ENCODE results near the gene PARD6A.

The PARD6A gene

DNA sequence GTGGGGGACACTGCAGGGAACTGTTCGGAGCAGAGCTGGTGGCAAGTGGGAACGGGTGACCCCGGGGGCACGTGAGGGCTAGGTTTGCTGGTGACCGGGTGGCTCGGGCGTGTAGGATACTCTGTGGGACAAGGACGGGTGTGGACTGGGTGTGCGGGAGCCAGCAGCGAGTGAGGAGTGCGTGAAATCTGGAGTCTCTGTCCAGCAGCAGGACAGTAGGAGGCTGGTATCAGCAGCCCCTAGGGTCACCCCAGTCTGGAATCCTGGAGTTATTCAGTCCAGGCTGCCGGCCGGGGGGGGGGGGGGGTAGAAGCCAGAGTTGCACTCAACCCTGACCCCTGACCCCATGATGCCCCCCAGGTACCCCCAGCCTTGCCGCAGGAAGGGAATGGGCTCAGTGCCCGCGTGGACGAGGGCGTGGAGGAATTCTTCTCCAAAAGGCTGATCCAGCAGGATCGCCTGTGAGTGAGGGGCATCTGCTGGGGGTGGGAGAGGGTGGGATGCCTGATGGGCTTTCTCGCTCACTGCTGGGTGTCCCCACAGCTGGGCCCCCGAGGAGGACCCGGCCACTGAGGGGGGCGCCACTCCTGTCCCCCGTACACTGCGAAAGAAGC lies 6.9 kb upstream of the PARD6A start:
- DNase-seq (ENCODE audit: low read depth): no peak

DNA sequence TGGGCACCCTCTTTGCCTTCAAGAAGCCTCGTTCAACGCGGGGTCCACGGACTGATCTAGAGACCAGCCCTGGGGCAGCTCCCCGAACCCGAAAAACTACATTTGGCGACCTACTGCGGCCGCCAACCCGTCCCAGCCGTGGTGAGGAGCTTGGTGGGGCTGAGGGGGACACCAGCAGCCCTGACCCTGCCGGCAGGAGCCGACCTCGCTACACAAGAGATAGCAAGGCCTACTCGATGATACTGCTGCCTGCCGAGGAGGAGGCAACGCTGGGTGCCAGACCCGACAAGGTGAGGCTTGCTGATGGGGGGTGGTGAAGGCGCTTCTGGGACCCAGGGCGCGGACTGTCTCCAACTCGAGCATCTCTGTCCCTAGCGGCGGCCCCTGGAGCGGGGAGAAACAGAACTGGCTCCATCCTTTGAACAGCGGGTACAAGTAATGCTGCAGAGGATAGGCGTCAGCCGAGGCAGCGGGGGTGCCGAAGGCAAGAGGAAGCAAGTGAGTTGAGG lies 6.3 kb upstream of the PARD6A start:
- no peak for DNase-seq (ENCODE audit: low read depth)

DNA sequence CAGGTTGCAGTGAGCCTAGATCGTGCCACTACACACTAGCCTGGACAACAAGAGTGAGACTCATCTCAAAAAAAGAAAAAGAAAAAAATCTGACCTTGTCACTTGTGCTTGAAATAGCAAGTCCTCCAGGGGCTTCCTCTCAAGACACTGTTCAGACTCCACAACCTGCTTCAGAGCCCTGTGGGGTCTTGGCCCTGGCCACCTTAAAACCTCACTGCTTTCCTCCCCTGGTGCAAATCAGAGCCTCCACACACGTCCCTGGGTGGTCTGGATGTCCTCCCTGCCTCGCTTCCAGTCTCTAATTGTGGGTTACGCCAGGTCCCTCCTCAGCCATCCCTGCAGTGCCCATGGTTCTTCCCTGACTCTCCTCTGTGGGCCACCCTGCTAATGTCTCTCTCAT lies 5.4 kb upstream of the PARD6A start:
- no peak for DNase-seq (ENCODE audit: low read depth)

DNA sequence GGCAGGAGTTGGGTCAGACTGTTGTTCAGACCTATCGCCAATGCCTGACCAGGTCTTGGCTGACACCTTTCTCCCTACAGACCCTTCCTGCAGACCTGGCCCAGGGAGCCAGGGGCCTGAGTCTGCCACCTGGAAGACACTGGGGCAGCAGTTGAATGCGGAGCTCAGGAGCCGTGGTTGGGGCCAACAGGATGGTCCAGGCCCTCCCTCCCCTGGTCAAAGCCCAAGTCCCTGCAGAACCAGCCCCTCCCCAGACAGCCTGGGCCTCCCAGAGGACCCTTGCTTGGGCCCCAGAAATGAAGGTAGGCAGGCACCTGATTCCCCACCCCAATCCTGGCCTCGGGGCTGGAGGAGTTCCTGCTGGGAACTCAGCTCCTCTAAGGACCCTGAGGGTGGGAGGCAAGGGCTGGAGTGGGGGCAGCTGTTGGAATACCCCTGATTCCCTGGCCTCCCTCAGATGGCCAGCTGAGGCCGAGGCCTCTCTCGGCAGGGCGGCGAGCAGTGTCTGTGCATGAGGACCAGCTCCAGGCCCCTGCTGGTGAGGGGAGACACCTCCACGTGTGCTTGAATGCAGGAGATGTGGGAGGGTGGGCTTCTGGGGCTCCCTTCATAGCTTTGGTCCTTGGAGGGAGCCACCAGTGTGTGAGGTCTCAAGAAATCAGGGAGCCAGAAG lies 4.3 kb upstream of the PARD6A start:
- no peak for DNase-seq (ENCODE audit: low read depth)

DNA sequence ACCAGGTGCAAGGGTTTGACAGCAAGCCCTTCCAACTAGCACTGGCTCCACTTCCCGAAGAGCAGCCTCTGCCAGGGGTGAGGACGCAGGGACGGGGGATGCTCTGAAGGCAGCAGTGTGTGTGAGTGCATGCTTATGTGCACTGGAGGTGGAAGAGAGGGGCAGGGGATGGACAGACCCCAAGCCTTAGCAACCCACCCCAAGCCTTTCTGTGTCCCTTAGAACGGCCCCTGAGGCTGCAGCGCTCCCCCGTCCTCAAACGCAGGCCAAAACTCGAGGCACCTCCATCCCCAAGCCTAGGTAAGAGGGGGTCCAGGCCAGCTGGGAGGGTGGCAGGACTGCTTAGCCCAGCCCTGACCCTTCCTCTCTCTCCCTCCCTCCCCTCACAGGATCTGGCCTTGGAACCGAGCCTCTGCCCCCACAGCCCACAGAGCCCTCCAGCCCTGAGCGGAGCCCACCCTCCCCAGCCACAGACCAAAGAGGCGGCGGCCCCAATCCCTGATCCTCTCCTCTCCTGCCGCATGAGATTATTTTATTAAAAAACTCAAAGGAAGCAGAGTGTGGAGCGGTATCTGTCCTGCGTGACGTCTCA lies 3.6 kb upstream of the PARD6A start:
- no peak for DNase-seq (ENCODE audit: low read depth)

DNA sequence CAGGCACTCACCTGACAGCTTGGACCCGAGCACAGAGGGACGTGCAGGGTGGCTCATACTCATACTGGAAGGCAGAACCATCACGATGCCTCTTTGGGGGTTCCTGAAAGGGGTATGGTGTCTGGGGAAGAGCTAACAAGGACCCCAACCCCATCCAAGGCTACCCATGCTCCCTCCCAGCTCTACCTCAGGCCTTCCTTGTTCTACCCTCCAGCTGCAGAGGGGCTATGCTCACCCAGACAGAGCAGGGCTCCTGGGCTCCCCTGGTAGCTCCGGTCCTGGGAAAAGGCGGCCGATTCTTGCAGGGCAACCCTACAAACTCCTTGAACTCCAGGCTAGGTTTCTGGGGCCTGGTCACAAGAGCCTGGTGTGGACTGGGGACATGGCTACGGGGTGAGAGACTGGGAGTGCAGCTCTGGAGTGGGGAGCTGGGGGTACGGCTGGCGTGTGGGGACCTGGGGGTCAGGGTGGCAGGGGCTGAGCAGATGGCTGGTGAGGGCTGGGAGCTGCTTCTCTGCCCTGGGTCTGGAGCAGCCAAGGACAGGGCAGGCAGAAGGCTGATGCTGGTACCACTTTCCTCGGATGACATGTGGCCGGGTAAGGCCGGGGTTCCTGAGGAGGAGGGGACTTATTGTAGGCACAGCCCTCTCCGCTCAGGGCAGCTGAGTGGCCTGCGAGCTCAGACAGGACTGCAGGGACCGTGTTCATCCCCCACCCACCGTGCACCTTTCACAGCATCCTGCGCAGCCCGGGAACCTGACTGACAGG lies 2.8 kb upstream of the PARD6A start:
- no peak for DNase-seq (ENCODE audit: low read depth)

DNA sequence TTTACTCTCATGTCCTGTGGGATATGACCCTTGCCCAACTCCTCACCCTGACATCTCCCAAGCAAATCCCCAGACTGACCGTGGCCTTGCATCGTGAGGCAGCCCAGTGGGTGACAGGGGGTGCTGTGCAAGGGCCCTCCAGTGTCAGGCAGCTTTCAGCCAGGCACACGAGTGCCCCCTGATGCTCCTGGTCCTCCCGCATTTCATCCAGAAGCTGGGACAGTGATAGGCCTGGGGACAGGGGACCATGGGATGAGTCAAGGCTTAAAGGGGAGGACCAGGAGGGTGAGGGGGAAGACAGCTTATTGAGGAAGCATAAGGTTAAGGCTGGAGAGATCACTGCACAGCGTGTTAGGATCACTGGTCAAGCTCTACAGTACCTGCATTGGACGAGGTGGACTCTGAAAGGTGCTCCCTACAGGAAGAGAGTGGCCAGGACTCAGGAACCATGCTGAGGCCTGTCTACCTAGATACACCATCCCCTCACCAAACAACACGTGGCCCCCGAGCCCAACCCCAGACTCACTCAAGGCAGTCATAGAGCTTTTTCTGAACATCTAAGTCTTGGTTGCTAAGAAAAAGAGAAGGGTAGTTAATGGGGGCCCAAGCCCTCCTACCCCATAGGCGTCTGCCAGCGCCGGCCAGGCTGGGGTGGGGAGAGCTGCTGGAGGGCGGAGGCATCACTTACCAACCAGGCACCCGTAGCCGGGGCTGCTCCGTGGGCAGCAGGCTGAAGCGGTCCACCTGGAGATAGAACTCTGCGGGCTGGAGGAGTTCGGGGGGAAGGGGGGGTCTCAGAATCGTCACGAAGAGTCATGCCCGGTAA lies 1.7 kb upstream of the PARD6A start:
- DNase-seq (ENCODE audit: low read depth): no peak

DNA sequence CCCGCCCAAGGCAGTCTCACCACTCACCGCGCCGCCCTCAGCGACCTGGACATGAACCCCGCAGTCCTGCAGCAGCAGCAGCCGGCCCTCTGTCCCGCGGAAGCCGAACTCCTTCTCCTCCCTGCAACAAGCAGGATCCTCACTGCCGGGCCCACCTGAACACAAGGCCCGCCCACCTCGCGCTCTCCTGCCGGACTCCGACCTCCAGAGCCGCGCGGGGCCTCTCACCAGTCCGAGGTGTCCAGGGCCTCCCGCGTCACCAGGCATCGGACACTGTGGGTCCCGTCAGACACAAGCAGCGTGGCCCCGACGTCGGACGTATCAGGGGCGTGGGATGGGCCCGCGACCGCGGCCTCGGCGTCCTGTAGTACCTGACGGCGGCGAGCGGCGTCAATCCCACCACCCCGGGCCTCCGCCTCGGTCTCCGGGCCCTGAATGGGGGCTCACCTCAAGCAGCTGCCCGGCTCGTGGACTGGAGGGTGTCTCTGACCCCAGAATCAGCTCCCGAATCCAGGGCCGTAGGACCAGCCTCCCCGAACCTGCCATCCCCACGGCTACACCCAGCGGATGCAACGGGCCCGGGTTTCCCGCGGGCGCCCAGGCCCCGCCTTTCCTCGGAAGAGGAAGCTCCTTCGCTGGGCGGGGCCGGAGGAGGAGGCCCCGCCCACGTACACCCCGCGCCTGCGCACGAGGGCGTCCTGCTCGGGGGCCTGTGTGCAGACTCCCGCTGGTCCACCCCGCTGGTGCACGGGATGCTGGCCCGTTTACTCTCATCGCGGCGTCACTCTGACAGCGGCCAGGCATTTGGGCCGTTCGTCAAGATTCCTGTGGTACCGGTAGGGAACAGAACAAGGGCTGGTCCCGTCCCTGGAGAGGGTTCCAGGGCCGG lies 841 bp upstream of the PARD6A start, which contains the start of gene ACD:
Gene ACD, minus strand, starts transcription at position 586 of the 889 bp plus-strand sequence. Its CDS starts 40 bp downstream, at position 546.
- DNase-seq (ENCODE audit: low read depth): peak; percentile 86

DNA sequence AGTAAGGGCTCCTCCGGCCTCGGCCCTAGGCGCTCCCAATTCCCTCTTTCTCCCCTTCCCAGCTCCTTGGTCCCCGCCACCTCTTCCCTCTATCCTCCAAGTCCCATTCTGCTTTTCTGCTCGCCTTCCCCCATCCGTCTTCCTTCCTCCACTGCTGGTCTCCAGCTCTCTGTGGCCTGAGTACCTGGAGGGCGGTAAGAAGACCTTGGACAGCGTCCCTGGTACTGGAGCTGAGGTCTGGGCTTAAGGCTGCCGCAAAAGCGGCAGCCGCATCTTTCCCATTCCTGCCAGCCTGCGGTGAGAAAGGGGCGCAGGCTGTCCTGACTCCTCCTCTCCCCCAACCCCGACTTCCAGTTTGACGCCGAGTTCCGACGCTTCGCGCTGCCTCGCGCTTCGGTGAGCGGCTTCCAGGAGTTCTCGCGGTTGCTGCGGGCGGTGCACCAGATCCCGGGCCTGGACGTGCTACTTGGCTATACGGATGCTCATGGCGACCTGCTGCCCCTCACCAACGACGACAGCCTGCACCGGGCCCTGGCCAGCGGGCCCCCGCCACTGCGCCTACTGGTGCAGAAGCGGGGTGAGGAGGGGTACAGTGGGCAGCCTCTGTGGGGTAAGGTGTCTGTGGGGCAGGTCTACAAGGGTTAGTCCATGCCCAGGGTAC lies 471 bp downstream of the PARD6A start:
- no peak for DNase-seq (ENCODE audit: low read depth)

DNA sequence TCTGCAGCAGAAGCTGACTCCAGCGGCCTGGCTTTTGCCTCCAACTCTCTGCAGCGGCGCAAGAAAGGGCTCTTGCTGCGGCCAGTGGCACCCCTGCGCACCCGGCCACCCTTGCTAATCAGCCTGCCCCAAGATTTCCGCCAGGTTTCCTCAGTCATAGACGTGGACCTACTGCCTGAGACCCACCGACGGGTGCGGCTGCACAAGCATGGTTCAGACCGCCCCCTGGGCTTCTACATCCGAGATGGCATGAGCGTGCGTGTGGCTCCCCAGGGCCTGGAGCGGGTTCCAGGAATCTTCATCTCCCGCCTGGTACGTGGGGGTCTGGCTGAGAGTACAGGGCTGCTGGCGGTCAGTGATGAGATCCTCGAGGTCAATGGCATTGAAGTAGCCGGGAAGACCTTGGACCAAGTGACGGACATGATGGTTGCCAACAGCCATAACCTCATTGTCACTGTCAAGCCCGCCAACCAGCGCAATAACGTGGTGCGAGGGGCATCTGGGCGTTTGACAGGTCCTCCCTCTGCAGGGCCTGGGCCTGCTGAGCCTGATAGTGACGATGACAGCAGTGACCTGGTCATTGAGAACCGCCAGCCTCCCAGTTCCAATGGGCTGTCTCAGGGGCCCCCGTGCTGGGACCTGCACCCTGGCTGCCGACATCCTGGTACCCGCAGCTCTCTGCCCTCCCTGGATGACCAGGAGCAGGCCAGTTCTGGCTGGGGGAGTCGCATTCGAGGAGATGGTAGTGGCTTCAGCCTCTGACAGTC lies 1.3 kb downstream of the PARD6A start:
- no peak for DNase-seq (ENCODE audit: low read depth)

DNA sequence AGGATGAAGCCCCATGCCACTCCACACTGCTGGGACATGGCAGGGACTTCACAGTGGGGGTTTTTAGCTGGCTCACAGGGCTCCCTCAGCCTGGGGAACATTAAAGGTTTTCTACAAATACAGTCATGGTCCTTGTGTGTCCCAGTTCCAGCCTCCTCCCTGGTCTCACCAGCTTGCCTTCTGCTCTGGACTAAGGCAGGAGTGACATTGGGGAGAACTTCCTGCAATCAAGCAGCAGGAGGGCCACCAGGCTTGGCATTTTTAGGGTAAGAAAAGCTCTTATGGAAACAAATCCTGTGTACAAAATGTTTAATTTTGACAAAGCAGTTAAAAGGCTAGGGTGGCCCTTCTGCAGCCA lies 1.9 kb downstream of the PARD6A start:
- DNase-seq (ENCODE audit: low read depth): no peak

DNA sequence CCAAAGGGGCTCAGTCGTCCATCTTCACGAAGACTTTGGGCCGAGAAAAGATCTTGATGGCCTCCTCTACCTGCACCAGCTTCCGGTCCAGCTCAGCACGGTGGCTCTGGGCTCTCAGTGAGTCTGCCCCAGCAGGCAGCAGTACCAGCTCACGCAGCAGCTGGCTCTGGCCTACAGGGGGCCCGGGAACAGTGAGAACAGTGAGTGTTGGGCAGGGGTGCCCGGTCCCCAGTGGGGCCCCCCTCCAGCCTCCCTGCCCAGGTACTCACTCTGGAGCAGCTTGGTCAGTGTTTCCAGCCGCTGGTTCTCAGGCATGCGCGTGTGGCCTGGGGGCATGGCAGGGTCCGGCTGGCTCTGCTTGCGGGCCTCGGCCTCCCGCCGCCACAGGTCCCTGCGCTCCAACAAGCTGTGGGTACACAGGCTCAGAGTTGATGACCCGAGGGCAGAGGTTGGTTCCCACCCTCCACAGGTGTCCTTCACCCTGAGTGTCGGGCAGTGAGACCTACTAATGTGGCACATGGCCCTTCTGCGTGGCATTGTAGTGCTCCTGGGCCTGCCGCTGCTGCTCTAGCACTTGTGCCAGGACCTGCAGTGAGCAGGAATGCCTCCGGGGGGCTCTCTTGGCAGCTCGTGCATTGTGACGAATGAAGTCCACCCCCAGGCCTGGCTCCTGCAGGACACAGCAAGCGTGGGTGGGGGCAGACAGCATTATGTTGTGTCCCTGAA lies 2.6 kb downstream of the PARD6A start:
- DNase-seq (ENCODE audit: low read depth): no peak

DNA sequence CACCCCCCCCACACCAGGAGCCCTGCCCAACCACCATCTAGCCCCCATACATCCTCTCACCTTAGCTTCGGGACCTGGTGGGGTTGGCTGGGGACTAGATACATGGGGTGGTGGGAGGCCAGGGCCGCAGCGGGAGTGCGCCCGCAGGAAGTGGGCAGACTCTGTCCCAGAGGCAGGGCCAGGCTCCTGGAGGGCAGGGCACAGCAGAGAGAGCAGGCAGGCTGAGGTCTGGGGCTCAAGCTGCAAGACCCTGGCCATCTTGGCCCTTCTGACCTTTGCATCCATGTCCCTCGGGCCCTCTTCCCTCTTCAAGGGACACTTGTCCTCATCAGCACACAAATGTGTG lies 3.1 kb downstream of the PARD6A start:
- no peak for DNase-seq (ENCODE audit: low read depth)

DNA sequence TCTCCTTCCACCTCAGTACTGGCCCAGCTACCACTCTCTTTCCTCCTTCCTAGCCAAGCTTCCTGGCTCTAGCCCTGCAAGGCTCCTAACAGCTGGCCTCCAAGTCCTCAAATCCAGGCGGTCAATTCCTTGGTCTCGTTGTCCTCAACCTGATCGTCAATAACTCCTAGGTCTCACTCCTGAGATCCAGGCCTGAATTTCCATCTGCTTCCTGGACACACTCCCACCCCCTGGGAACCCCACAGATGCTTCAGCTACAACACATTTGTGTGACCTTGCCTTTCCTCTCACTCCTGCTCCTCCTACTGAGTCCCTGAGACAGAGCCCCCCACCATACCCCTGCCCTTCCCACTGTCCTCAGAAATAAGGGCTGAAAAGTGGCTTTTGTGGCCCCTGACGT lies 3.5 kb downstream of the PARD6A start:
- no peak for DNase-seq (ENCODE audit: low read depth)

DNA sequence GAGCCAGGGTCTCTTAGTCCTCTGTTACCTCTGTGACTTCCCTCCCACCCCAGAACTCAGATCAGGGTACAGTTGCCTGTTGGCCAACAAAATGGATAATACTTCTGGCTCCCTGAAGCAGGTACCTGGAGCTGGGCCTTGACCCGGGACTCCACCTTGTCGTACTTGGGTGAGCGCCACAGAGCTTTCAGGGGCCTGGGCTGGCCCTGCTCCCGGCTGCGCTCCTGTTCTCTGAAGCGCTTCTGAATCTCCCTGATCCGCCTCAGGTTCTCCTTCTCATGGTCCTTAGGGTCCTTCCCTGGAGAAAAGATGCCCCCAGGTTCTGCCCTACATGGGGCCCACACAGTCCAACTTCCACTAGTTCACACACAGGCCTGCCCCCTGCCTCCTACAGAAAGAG lies 4.1 kb downstream of the PARD6A start:
- no peak for DNase-seq (ENCODE audit: low read depth)

DNA sequence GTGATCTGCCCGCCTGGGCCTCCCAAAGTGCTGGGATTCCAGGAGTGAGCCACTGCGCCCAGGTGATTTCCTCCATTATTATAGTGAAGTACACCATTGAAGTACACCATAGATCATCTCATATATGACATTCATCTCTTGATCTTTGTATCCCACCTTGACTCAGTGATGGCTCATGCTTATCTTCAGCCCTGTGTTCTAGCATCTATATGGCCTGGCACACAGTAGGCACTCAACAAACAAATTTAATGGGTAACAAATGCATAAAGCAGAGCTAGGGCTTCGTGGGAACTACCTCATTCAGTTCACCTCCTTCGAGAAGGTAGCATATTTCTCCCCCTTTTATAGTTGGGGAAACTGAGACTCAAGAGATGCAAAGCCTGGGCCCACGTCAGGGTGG lies 4.8 kb downstream of the PARD6A start:
- DNase-seq (ENCODE audit: low read depth): no peak

DNA sequence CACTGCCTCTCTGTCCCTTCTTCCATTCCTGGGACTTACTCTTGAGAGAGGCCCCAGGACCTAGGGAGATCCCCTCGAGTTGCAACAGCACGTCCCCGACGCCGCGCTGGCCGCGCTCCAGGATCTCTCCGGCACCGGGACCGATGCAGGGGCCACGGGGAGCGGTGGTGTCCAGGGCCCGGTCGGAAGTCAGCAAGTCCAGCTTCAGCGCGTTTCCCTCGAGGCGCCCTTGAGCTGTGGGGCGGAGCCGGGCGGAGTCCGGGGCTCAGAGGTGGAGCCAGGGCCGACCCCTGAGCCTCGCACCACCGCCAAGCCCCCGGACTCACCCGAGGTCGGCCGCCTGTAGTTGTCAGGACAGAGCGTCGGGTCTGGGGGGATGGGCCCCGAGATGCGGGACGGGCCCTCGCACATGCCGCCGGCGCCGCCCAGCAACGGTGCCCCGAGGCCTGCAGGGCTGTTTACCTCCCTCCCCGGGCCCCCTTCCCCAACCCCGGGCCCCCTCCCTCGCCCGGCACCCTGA lies 5.3 kb downstream of the PARD6A start:
- DNase-seq (ENCODE audit: low read depth): no peak

DNA sequence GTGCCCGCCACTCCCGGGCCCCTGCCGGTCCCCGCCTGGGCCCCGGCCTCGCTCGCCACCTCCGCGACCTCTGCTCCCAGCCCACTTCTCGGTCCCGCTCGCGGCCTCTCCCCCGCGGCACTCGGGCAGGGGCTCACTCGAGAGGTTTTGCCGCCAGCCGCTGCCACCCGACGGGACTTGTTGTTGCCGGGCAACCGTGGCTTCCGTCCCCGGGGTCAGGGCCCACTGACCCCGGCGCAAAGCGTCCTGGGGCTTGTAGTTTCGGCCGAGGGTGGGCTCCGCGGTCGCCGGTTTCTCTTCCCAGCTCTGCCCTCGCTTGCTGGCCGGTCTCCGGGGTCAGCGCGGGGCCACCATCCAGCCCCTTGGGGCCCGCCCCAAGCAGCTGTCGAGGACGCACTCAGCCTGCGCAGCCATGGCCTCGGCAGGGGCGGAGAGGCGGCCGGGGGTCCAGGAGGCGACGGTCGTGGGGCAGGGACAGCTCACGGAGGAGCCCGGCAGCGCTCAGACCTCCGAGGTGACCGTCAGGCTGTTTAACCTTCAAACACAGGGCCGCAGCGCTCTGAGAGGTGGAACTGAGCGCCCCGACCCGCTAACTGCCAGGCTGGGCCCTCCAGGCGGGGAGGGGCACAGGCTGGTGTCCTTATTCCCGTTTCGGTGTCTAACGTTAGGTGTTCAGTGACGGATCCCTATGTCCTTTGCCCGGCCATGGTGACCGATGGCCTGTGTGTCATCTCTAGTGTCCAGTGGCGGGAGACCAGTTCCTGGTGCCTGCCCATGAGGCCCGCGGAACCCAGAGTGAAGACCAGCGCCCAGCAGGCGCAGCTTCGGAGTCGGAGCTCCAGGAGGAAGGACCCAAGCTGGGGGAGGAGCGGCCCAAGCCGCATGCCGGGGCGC lies 6.0 kb downstream of the PARD6A start, which contains the start of the genes C16orf86 and ENKD1:
Gene C16orf86, plus strand, starts transcription at position 256 of the 894 bp plus-strand sequence. Its CDS starts 157 bp downstream, at position 413.
Gene ENKD1, minus strand, starts transcription at position 192 of the 894 bp plus-strand sequence. CDS start 308 bp downstream, outside the sequence.
- DNase-seq (ENCODE audit: low read depth): peak; percentile 62

Measured in stimulated activated CD8-positive, alpha-beta memory T cell treated with anti-CD3 and anti-CD28 coated beads, Interleukin-7, amount 100 ng/mL, for 24 hours (primary cell).